Measurements from ENCODE around the gene MINDY4. TPM values are rescaled to one million over a fixed set of nuclear protein-coding genes. Genes with fewer than 3 reads are reported as not detected.

Gene MINDY4
- total RNA-seq, 2 experiments from 2014 or later: 1.3 to 1.7 TPM

- intact Hi-C loops (cut with micrococcal nuclease): no loop called here
- DNase-seq: no peak
- POLR2A ChIA-PET: no interaction called here
- no peak for TF ChIP-seq CTCF (IDR thresholded peaks at IDR 0.05)
- no peaks in the 10 kb centered on the region for H3K9me3 Mint-ChIP-seq
- no peak overlapping the region for H3K27ac Mint-ChIP-seq
- H3K36me3 Mint-ChIP-seq (ENCODE audit: low read depth): no peaks in the 10 kb centered on the region
- no peak overlapping the region for H3K4me3 Mint-ChIP-seq
- no peak for ATAC-seq
- no peaks in the 10 kb centered on the region for H3K27me3 Mint-ChIP-seq
- CTCF ChIA-PET: no interaction called here
- H3K4me1 Mint-ChIP-seq (ENCODE audit: low read depth): no peaks in the 10 kb centered on the region
Observed at GRCh38 chr7:30884881-30885280, 113.7 kb downstream of the MINDY4 start.

- DNase-seq (no peak), ATAC-seq (no peak)
- Mint-ChIP-seq H3K9me3 (peaks cover 3% of the 10 kb centered on the region), H3K27me3 (no peaks in the 10 kb centered on the region), H3K4me1 (ENCODE audit: low read depth) (no peaks in the 10 kb centered on the region), H3K4me3 (no peak overlapping the region), H3K36me3 (ENCODE audit: low read depth) (no peaks in the 10 kb centered on the region), H3K27ac (no peak overlapping the region)
- POLR2A ChIA-PET: no interaction called here
- intact Hi-C loops (cut with micrococcal nuclease): no loop called here
- no peak for TF ChIP-seq CTCF (IDR thresholded peaks at IDR 0.05)
- CTCF ChIA-PET: no interaction called here
Observed at GRCh38 chr7:30886608-30887011, 115.4 kb downstream of the MINDY4 start.

DNA sequence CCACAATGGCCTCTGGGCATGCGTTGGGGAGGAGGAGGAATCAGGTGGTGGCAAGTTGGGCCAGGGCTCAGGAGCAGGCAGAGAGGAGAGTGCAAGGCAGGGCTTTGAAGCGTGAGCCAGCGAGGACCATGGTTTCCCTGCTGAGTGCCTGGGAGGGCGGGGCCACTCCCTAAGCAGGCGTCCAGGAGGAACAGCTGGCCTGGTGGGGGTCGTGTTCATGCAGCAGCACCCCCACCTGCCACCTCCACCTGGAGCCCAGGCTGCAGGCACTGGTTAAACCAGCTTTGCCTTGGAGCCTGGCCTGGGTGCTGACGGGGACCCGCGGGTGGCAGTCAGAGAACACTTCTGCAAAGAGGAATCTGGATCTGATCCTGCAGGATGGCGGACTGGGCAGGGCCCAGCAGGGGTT is 116.3 kb downstream of the MINDY4 start:
- ChIA-PET POLR2A (no interaction called here), CTCF (no interaction called here)
- Mint-ChIP-seq H3K27ac (no peak overlapping the region), H3K9me3 (peaks cover 3% of the 10 kb centered on the region), H3K4me3 (no peak overlapping the region), H3K27me3 (no peaks in the 10 kb centered on the region), H3K4me1 (ENCODE audit: low read depth) (no peaks in the 10 kb centered on the region), H3K36me3 (ENCODE audit: low read depth) (no peaks in the 10 kb centered on the region)
- no peak for ATAC-seq
- DNase-seq: no peak
- no peak for TF ChIP-seq CTCF (IDR thresholded peaks at IDR 0.05)
- intact Hi-C loops (cut with micrococcal nuclease): no loop called here

GRCh38 chr7:30888747-30889146 is 117.5 kb downstream of the MINDY4 start:
- Mint-ChIP-seq H3K4me1 (ENCODE audit: low read depth) (no peaks in the 10 kb centered on the region), H3K36me3 (ENCODE audit: low read depth) (no peaks in the 10 kb centered on the region), H3K27ac (no peak overlapping the region), H3K4me3 (no peak overlapping the region), H3K27me3 (no peaks in the 10 kb centered on the region), H3K9me3 (peaks cover 3% of the 10 kb centered on the region)
- DNase-seq (no peak), ATAC-seq (no peak)
- ChIA-PET CTCF (no interaction called here), POLR2A (no interaction called here)
- TF ChIP-seq CTCF (IDR thresholded peaks at IDR 0.05): no peak
- intact Hi-C loops (cut with micrococcal nuclease): no loop called here

DNA sequence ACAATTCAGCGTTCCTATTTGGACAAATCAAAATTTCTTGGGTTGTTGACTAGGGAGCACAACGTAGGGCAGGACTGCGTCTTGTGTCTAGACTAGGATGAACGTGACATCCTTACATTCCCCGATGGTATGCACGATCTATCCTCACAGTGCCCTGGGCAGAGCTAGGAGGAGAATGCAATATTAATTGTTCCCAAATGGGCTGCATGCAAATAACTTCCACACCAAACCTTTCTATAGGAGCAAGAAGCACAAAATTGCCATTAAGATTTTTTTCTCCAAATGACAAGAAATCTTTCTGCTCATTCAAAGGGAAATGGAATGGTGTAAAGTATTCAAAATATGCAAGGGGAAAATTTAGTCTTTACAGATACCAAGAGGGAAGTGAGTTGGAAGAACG is 119.0 kb downstream of the MINDY4 start:
- Mint-ChIP-seq H3K27me3 (no peaks in the 10 kb centered on the region), H3K4me3 (no peak overlapping the region), H3K36me3 (ENCODE audit: low read depth) (no peaks in the 10 kb centered on the region), H3K4me1 (ENCODE audit: low read depth) (no peaks in the 10 kb centered on the region), H3K27ac (no peak overlapping the region), H3K9me3 (peaks cover 3% of the 10 kb centered on the region)
- CTCF ChIA-PET: no interaction called here
- POLR2A ChIA-PET: no interaction called here
- intact Hi-C loops (cut with micrococcal nuclease): no loop called here
- TF ChIP-seq CTCF (IDR thresholded peaks at IDR 0.05): no peak
- ATAC-seq (no peak), DNase-seq (no peak)
